ENCODE data around the gene PTPRZ1. TPM values are rescaled to one million over a fixed set of nuclear protein-coding genes. Genes with fewer than 3 reads are reported as not detected.

Gene PTPRZ1
- total and polyA plus RNA-seq, 10 of the 15 experiments (the other 5 are each of a cell fraction or from before 2014, with no cell fraction given) = 0.05 to 0.21 (median 0.11) TPM; not detected in 7

DNA sequence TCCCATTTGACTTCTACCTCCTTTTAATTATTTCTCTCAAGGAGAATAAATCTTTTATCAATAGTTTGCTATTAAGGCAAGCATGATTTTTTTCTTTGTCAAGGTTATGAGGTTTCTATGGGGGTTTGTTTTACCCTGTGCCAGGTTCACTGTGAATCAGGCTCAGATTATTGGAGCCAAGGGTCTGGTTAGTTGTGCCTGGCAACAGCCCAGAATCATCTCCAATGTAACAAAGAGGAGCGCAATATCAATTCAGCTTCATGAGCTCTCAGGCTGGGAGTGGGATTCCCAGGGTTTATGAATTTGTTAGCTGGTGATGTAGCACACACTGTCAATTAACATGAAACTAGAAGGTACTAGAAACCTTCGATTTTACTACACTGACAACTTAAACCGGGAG lies 197.9 kb downstream of the PTPRZ1 start (continued):
- TF ChIP-seq CEBPB (IDR thresholded peaks at IDR 0.05; ENCODE audit: borderline replicate concordance in 1 of 2, low read depth in 2 of 2, low read length in 2 of 2) (no peak), TCF3 (IDR thresholded peaks at IDR 0.05; ENCODE audit: borderline replicate concordance, insufficient read depth, low read depth, low read length) (no peak), MTA2 (IDR thresholded peaks at IDR 0.05; ENCODE audit: low read depth) (no peak), KDM1A (IDR thresholded peaks at IDR 0.05; ENCODE audit: borderline replicate concordance) (no peak)
- TF ChIP-seq, protein P1, sequence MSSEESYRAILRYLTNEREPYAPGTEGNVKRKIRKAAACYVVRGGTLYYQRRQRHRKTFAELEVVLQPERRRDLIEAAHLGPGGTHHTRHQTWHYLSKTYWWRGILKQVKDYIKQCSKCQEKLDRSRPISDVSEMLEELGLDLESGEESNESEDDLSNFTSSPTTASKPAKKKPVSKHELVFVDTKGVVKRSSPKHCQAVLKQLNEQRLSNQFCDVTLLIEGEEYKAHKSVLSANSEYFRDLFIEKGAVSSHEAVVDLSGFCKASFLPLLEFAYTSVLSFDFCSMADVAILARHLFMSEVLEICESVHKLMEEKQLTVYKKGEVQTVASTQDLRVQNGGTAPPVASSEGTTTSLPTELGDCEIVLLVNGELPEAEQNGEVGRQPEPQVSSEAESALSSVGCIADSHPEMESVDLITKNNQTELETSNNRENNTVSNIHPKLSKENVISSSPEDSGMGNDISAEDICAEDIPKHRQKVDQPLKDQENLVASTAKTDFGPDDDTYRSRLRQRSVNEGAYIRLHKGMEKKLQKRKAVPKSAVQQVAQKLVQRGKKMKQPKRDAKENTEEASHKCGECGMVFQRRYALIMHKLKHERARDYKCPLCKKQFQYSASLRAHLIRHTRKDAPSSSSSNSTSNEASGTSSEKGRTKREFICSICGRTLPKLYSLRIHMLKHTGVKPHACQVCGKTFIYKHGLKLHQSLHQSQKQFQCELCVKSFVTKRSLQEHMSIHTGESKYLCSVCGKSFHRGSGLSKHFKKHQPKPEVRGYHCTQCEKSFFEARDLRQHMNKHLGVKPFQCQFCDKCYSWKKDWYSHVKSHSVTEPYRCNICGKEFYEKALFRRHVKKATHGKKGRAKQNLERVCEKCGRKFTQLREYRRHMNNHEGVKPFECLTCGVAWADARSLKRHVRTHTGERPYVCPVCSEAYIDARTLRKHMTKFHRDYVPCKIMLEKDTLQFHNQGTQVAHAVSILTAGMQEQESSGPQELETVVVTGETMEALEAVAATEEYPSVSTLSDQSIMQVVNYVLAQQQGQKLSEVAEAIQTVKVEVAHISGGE (CRISPR knock-in tag; IDR thresholded peaks at IDR 0.05) = no peak

GRCh38 chr7:122072272-122072671 lies 199.3 kb downstream of the PTPRZ1 start:
- Histone ChIP-seq H3K4me2 (ENCODE audit: control insufficient read depth, insufficient read depth) (no peak overlapping the region), H2AFZ (ENCODE audit: control insufficient read depth, low read depth, low read length) (no peak overlapping the region), H3K4me3 (no peak overlapping the region), H3K36me3 (ENCODE audit: control insufficient read depth in 2 of 2, insufficient read depth in 2 of 2, low read length in 1 of 2) (no peaks in the 10 kb centered on the region), H3K27me3 (replicated peaks in 1 of 2; ENCODE audit: control insufficient read depth in 2 of 2, insufficient read depth in 2 of 2, low read length in 1 of 2) (no peaks in the 10 kb centered on the region), H3K79me2 (ENCODE audit: control insufficient read depth, insufficient read depth, low read length) (no peaks in the 10 kb centered on the region), H3K27ac (ENCODE audit: control insufficient read depth, insufficient read depth) (no peak overlapping the region), H4K20me1 (ENCODE audit: control insufficient read depth, insufficient read depth) (no peaks in the 10 kb centered on the region), H3K4me1 (ENCODE audit: control insufficient read depth, insufficient read depth, low read length) (no peaks in the 10 kb centered on the region), H3K9ac (ENCODE audit: control insufficient read depth, insufficient read depth, low read length) (no peak overlapping the region), H3K9me3 (replicated peaks; ENCODE audit: control insufficient read depth, insufficient read depth, low read length) (no peaks in the 10 kb centered on the region)
- CTCF ChIA-PET = no interaction called here
- ATAC-seq = no peak
- BruUV-seq (replicated peaks) = no TSS peak
- DNase-seq (ENCODE audit: low read depth, low spot score) = no peak
- RAD21 ChIA-PET (ENCODE audit: unreplicated experiment) = no interaction called here
- SMC1A ChIA-PET (ENCODE audit: uncharacterized antibody, unreplicated experiment) = no interaction called here
- no peak for FAIRE-seq
- in situ Hi-C loops (cut with MboI) (no loop called here), intact Hi-C loops (cut with micrococcal nuclease; ENCODE audit: unreplicated experiment) (no loop called here)
- 24% methylated on average over 2 of the region's 2 CpGs for whole genome bisulfite sequencing (ENCODE audit: insufficient coverage, insufficient replicate concordance, low lambda C conversion rate, missing lambda C conversion rate)
- POLR2A ChIA-PET = interaction anchor here (0.6 kb wide), 1 partner anchor 816 kb away, joined by 4 read pairs; no protein-coding TSS in a partner anchor
- TF ChIP-seq DPF2 (IDR thresholded peaks at IDR 0.05) (no peak), CEBPB (IDR thresholded peaks at IDR 0.05; ENCODE audit: borderline replicate concordance in 1 of 2, low read depth in 2 of 2, low read length in 2 of 2) (no peak), NFIC (IDR thresholded peaks at IDR 0.05; ENCODE audit: low read depth, low read length) (no peak), SREBF1 (IDR thresholded peaks at IDR 0.05; ENCODE audit: low read length) (no peak), IKZF2 (IDR thresholded peaks at IDR 0.05) (no peak), PAX8 (IDR thresholded peaks at IDR 0.05) (no peak)
- TF ChIP-seq, protein P2, sequence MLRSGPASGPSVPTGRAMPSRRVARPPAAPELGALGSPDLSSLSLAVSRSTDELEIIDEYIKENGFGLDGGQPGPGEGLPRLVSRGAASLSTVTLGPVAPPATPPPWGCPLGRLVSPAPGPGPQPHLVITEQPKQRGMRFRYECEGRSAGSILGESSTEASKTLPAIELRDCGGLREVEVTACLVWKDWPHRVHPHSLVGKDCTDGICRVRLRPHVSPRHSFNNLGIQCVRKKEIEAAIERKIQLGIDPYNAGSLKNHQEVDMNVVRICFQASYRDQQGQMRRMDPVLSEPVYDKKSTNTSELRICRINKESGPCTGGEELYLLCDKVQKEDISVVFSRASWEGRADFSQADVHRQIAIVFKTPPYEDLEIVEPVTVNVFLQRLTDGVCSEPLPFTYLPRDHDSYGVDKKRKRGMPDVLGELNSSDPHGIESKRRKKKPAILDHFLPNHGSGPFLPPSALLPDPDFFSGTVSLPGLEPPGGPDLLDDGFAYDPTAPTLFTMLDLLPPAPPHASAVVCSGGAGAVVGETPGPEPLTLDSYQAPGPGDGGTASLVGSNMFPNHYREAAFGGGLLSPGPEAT (IDR thresholded peaks at IDR 0.05; ENCODE audit: low read depth) = no peak
- TF ChIP-seq, protein P3, sequence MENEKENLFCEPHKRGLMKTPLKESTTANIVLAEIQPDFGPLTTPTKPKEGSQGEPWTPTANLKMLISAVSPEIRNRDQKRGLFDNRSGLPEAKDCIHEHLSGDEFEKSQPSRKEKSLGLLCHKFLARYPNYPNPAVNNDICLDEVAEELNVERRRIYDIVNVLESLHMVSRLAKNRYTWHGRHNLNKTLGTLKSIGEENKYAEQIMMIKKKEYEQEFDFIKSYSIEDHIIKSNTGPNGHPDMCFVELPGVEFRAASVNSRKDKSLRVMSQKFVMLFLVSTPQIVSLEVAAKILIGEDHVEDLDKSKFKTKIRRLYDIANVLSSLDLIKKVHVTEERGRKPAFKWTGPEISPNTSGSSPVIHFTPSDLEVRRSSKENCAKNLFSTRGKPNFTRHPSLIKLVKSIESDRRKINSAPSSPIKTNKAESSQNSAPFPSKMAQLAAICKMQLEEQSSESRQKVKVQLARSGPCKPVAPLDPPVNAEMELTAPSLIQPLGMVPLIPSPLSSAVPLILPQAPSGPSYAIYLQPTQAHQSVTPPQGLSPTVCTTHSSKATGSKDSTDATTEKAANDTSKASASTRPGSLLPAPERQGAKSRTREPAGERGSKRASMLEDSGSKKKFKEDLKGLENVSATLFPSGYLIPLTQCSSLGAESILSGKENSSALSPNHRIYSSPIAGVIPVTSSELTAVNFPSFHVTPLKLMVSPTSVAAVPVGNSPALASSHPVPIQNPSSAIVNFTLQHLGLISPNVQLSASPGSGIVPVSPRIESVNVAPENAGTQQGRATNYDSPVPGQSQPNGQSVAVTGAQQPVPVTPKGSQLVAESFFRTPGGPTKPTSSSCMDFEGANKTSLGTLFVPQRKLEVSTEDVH (IDR thresholded peaks at IDR 0.05; ENCODE audit: low read depth, partially characterized antibody) = no peak

Data from GM12878 (cell line).